Lung microvascular endothelial cell (primary cell): ENCODE data around the gene SETD4. TPM values are rescaled to one million over a fixed set of nuclear protein-coding genes. Genes with fewer than 3 reads are reported as not detected.
"Not testable (repeated sequence)": the region's sequence is repeated elsewhere in the genome, so short reads cannot be mapped to it uniquely, and the experiment has no call there.

Source experiments
- DNase-seq, 2 donors: peaks; one replicate each; pipeline versions ENCODE4 v3.0.0 to v3.0.0-alpha.2; 2010; ENCODE audit warnings: low read depth in 2 of 2
- total RNA-seq: library from RNA; depleted of rRNA; stranded (reverse); fragments of >200 nt; gene quantifications from 2 replicates; pipeline ENCODE4 v1.2.1, GENCODE V29; 2014

The SETD4 gene, protein sequence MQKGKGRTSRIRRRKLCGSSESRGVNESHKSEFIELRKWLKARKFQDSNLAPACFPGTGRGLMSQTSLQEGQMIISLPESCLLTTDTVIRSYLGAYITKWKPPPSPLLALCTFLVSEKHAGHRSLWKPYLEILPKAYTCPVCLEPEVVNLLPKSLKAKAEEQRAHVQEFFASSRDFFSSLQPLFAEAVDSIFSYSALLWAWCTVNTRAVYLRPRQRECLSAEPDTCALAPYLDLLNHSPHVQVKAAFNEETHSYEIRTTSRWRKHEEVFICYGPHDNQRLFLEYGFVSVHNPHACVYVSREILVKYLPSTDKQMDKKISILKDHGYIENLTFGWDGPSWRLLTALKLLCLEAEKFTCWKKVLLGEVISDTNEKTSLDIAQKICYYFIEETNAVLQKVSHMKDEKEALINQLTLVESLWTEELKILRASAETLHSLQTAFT
- total RNA-seq, result 5.0 and 6.0 TPM in 2 replicates

- peak; percentile 89 to 93 for DNase-seq
Observed at GRCh38 chr21:36060159-36060921, at the start of gene SETD4. TSS of gene SETD4 (minus strand) at chr21:36060526. CDS start at chr21:36058888, 1,638 bp downstream.

DNA sequence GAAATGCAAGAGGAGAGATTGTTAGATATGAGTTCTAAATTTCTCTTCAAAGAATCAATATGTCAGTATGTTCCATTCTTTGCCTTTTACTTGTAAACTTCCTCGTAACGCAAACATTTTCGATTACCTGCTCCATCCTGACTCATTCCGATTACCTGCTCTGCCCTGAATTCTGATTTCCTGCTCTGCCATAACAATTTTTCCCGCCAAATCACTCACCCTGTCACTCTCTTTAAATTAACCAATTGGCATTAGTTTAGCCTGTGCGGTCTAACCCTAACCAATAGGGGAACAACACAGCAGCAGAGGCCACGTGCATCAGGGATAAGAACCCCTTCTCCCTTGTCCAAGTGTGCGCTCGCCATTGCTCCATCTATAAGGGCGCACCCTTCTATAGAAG is 49.5 kb upstream of the SETD4 start:
- no peak for DNase-seq

- DNase-seq, result no peak
Observed at GRCh38 chr21:36105327-36105842, 45.1 kb upstream of the SETD4 start.

- peak; percentile 45 for DNase-seq
Observed at GRCh38 chr21:36104317-36105300, 44.3 kb upstream of the SETD4 start.

- no peak for DNase-seq
Observed at GRCh38 chr21:36103434-36103833, 43.1 kb upstream of the SETD4 start.

DNA sequence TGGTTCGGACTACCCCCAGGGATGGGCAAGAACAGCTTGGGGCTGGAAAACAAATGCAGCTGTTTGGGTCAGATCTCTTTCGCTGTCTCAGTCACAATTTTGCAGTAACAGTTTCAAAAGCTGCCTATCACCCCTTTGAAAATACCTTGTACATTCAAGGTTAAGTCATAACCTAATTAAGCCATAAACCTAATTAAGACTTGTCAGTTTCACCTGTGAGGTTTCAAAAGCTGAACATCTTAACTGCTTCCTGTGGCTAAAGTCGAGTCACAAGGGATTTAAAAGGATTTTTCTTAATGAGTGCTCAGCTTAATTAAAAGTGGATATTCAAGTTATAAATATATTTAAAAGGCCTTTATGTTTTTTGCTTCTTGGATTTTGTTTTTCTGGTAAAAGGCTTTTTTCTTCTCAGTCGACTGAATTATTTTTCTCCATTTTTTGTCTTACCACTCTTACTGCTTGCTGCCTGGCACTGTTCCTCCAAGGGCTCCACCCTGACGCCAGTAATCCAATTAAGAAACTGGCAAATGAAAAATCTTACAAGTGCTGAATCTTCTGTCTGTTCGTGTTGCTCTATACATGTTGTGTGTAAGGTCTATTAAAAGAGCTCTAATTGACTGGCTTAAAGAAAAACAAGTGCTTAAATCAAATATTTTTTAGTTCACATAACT is 40.8 kb upstream of the SETD4 start:
- DNase-seq, result no peak

GRCh38 chr21:36099695-36100211 is 39.4 kb upstream of the SETD4 start:
- DNase-seq, result not testable (repeated sequence)

DNA sequence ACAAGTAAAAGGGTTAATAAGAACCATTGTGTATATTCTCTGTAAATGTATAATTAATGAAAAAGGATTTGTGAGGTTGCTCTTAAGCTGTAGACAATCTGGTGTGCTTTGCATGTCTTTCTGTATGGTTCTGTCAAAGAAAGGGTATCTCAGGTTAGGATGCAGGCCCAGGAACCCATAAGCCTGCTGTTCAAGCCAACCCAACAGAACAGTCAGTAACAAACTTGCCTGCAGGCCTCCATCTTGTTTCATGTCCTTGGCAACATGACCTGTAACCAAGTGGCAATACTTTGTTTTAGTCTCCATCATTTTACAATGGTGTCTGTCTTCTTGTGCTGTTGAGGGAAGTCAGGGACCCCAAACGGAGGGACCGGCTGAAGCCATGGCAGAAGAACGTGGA is 38.7 kb upstream of the SETD4 start:
- no peak for DNase-seq

DNA sequence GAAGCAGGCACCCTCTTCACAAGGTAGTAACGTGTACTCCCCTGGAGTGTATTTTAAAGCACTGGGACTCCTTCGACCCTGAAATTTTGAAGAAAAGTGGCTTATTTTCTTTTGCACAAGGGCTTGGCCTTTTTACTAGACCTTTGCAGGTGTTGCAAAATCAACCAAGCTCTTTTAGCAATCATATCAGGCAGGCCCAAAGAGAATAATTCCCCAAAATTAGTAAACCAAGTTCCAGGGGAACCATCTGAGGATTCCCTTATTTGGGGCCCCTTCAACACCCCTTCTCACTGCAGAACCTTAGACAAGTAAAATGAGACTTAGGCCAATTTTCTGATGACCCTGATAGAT is 37.8 kb upstream of the SETD4 start:
- no peak for DNase-seq

DNA sequence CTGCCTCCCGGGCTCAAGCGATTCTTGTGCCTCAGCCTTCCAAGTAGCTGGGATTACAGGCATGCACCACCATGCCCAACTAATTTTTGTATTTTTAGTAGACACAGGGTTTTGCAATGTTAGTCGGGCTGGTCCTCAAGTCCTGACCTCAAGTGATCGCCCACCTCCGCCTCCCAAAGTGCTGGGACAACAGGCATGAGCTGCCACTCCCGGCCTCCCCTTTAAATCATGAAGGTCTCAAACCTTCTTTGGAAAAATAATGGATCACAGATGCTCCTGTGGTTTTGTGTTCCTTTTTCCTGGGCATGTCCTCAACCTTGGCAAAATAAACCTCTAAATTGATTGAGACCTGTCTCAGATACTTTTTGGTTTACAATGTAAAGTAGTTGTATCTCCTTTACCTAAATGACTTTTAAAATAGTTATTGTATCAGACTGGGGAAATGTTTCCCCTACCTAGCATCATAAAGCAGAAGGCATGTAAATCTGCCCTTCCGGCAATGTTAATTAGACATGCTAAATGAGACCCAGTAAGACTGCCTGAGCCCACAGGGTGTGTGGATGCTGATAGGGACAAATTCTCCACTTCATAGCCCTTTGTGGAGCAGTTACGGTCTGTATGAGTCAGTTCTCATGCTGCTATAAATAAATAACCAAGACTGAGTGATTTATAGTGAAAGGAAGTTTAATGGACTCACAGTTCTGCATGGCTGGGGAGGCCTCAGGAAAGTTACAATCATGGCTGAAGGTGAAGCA is 37.3 kb upstream of the SETD4 start:
- DNase-seq, result peak; percentile 36 to 63

- no peak for DNase-seq
Observed at GRCh38 chr21:36096398-36097290, 36.3 kb upstream of the SETD4 start.

DNA sequence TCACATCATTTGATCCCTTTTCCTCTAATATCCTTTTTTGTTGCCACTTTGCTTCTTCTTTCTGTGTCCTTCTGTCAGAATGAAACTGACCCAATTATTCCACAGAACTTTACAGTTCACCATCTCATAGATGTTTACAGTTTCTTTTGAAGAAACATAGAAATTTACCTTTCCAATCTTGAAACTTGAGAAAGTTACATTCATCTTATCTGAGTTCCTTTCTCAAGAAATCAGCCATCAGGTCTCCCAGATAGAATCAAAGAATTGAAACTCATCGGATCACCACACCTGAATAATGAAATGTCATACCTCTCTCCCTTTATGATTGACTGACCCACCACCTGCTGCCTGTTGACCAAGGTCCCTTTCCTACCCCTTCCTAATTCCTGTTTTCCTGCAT is 33.2 kb upstream of the SETD4 start:
- DNase-seq, result no peak

DNA sequence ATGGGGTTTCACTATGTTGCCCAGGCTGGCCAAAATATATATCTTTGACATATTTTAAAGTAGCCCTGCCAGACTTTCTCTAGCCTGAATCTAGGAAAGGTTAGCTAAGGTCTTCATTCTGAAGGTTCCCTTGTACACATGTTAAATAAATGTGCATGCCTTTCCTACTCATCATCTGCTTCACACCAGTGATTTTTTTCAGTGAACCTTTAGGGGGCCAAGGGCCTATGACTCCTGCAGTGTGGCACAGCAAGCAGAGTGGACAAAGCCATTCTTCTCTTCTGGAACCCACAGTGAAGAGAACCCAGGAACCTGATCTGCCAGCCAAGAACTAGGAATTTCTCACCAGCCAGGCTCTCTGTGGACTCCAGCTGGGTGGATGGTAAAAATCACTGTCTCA is 32.4 kb upstream of the SETD4 start:
- DNase-seq, result no peak

DNA sequence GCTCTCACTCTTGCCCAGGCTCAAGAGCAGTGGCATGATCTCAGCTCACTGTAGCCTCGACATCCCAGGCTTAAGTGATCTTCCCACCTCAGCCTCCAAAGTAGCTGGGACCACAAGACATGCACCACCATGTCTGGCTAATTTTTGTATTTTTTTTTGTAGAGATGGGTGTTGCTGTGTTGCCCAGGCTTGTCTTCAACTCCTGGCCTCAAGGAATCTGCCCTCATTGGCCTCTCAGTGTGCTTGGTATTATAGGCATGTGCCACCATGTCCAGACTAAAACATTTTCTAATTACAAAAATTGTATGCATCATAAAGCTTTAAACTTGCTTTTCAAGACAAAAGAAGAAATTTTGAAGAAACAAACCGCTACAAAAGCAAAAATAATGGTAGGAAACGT is 29.6 kb upstream of the SETD4 start:
- DNase-seq, result no peak

DNA sequence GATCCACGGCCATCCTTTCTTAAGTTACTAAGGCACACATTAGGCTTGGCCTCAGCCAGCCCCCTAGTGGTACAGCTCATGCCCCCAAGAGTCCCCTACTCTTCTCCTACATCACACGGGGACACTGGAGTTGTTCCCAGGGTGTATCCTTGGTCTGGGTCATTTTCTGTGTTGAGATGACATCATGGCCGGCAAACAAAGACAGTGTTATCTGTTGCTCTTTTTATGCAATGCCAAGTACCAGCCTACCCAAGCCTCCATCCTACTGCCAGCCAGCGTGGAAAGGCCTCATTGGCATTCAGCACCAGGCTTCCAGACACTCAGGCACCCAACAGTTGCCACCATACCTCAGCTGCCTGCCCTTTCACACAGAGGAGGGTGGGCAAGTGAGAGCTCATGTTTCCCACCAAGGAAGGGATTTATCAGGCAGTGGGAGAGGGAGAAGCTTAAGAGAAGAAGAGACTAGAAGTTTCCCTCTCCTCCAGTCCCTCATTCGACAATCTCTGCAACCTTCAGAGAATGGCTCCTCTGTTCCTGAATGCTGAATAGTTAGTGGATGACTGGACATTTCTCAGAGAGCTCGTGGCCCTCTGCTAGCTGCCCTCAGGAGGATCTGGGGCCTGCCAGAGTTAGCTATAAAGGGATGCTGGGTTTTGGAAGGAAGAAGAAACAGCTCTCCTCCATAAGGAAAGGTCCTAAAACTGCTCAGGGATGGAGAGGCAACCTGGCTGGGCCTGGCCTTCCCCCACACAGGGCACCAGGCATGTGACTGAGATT is 27.2 kb upstream of the SETD4 start:
- DNase-seq, result no peak

- DNase-seq, result no peak
Observed at GRCh38 chr21:36082237-36082664, 21.9 kb upstream of the SETD4 start.

GRCh38 chr21:36080386-36080785 is 20.1 kb upstream of the SETD4 start:
- DNase-seq, result no peak

DNA sequence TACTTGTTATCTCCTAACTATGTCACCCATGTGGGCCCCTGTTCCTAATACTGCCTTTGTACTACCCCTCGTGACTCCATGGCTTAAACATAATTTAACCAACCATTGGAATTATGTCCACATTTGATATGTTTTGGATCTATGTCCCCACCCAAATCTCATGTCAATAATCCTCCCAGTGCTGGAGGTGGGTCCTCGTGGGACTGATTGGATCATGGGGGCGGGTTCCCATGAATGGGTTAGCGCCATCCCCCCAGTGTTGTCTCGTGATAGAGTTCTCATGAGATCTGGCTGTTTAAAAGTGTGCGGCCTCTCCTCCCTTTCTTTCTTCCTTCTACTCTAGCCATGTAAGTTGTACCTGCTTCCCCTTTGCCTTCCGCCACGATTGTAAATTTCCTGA is 19.3 kb upstream of the SETD4 start:
- no peak for DNase-seq
